Measurements from ENCODE around the gene UGT1A10. TPM values are rescaled to one million over a fixed set of nuclear protein-coding genes. Genes with fewer than 3 reads are reported as not detected.

The UGT1A10 gene
- total and polyA plus RNA-seq, 10 of the 15 experiments (the other 5 are each of a cell fraction or from before 2014, with no cell fraction given) = not detected

DNA sequence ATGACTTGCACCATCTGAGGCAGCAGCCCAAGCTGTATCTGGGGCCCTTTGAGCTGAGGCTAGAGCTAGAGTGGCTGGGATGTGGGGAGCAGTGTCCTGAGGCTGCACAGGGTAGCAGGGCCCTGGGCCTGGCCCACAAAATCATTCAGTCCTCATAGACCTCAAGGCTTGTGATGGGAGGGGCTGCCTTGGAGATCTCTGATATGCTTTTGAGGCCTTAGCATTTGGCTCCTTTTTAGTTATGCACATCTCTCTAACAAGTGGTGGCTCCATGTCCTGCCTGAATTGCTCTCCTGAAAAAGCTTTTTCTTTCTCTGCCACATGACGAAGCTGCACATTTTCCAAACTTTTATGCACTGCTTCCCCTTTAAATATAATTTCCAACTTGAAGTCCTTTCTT, 30.6 kb upstream of the UGT1A10 start (continued):
- TF ChIP-seq, protein P1, sequence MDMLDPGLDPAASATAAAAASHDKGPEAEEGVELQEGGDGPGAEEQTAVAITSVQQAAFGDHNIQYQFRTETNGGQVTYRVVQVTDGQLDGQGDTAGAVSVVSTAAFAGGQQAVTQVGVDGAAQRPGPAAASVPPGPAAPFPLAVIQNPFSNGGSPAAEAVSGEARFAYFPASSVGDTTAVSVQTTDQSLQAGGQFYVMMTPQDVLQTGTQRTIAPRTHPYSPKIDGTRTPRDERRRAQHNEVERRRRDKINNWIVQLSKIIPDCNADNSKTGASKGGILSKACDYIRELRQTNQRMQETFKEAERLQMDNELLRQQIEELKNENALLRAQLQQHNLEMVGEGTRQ (IDR thresholded peaks at IDR 0.05; ENCODE audit: borderline replicate concordance, low read depth, low read length) = no peak
- TF ChIP-seq, protein P2, sequence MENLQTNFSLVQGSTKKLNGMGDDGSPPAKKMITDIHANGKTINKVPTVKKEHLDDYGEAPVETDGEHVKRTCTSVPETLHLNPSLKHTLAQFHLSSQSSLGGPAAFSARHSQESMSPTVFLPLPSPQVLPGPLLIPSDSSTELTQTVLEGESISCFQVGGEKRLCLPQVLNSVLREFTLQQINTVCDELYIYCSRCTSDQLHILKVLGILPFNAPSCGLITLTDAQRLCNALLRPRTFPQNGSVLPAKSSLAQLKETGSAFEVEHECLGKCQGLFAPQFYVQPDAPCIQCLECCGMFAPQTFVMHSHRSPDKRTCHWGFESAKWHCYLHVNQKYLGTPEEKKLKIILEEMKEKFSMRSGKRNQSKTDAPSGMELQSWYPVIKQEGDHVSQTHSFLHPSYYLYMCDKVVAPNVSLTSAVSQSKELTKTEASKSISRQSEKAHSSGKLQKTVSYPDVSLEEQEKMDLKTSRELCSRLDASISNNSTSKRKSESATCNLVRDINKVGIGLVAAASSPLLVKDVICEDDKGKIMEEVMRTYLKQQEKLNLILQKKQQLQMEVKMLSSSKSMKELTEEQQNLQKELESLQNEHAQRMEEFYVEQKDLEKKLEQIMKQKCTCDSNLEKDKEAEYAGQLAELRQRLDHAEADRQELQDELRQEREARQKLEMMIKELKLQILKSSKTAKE (IDR thresholded peaks at IDR 0.05; ENCODE audit: low read depth, poor library complexity, severe bottlenecking) = no peak
- no peak for TF ChIP-seq MTA3 (IDR thresholded peaks at IDR 0.05; ENCODE audit: borderline replicate concordance, low read length)
- no peak for TF ChIP-seq ZNF217 (IDR thresholded peaks at IDR 0.05)
- TF ChIP-seq TCF7 (IDR thresholded peaks at IDR 0.05; ENCODE audit: borderline replicate concordance) = no peak
- TF ChIP-seq EGR1 (IDR thresholded peaks at IDR 0.05; ENCODE audit: borderline replicate concordance in 1 of 2, low read depth in 2 of 2, low read length in 2 of 2) = no peak
- TF ChIP-seq SRF (IDR thresholded peaks at IDR 0.05; ENCODE audit: low read depth in 2 of 2, low read length in 2 of 2) = no peak

DNA sequence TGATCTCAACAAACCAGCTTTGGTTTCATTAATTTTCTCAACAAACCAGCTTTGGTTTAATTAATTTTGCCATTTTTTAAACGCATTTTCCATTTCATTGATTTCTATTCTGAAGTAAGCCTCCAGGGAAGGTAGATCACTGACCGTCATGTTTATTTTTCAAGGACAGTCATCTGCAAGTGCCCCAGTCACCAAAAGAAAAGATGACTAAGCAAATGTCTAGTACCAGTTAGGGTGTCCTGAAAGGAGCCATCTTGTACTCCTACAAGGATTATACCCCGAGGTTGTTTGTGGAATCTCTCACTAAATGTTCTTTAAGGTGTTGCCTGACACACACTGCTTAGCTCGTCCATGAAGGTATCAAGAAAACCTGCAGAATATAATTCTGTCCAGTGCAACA, 25.0 kb upstream of the UGT1A10 start:
- intact Hi-C loops (cut with micrococcal nuclease; ENCODE audit: unreplicated experiment) (no loop called here), in situ Hi-C loops (cut with MboI) (no loop called here)
- SMC1A ChIA-PET (ENCODE audit: uncharacterized antibody, unreplicated experiment) = no interaction called here
- FAIRE-seq (no peak), DNase-seq (ENCODE audit: low read depth, low spot score) (no peak), ATAC-seq (no peak)
- Histone ChIP-seq H3K4me3 (no peak overlapping the region), H3K27ac (ENCODE audit: control insufficient read depth, insufficient read depth) (no peak overlapping the region), H4K20me1 (ENCODE audit: control insufficient read depth, insufficient read depth) (no peaks in the 10 kb centered on the region), H3K27me3 (replicated peaks in 1 of 2; ENCODE audit: control insufficient read depth in 2 of 2, insufficient read depth in 2 of 2, low read length in 1 of 2) (no peaks in the 10 kb centered on the region), H3K4me1 (ENCODE audit: control insufficient read depth, insufficient read depth, low read length) (no peaks in the 10 kb centered on the region), H3K79me2 (ENCODE audit: control insufficient read depth, insufficient read depth, low read length) (no peaks in the 10 kb centered on the region), H3K9ac (ENCODE audit: control insufficient read depth, insufficient read depth, low read length) (no peak overlapping the region), H3K4me2 (ENCODE audit: control insufficient read depth, insufficient read depth) (no peak overlapping the region), H2AFZ (ENCODE audit: control insufficient read depth, low read depth, low read length) (no peak overlapping the region), H3K36me3 (ENCODE audit: control insufficient read depth in 2 of 2, insufficient read depth in 2 of 2, low read length in 1 of 2) (no peaks in the 10 kb centered on the region), H3K9me3 (replicated peaks; ENCODE audit: control insufficient read depth, insufficient read depth, low read length) (no peaks in the 10 kb centered on the region; the same call in 2 of the 3 replicates)
- RAD21 ChIA-PET (ENCODE audit: unreplicated experiment) = no interaction called here
- POLR2A ChIA-PET = no interaction called here
- CTCF ChIA-PET = no interaction called here
- WGBS (ENCODE audit: insufficient coverage, insufficient replicate concordance, low lambda C conversion rate, missing lambda C conversion rate) = 40% methylated on average over 4 of the region's 4 CpGs
- BruUV-seq (replicated peaks) = no TSS peak
- TF ChIP-seq TCF7 (IDR thresholded peaks at IDR 0.05; ENCODE audit: borderline replicate concordance) (no peak), ETV6 (conservative IDR thresholded peaks at IDR 0.05 in 1 of 2, IDR thresholded peaks at IDR 0.05 in 1 of 2; ENCODE audit: borderline replicate concordance in 1 of 2, low read depth in 1 of 2) (no peak), ZNF274 (IDR thresholded peaks at IDR 0.05; ENCODE audit: insufficient read depth, insufficient read length) (no peak), SPI1 (IDR thresholded peaks at IDR 0.05; ENCODE audit: borderline replicate concordance, insufficient read depth, low read depth, low read length) (no peak), ZBED1 (IDR thresholded peaks at IDR 0.05; ENCODE audit: borderline replicate concordance) (no peak)
- TF ChIP-seq, protein P3, sequence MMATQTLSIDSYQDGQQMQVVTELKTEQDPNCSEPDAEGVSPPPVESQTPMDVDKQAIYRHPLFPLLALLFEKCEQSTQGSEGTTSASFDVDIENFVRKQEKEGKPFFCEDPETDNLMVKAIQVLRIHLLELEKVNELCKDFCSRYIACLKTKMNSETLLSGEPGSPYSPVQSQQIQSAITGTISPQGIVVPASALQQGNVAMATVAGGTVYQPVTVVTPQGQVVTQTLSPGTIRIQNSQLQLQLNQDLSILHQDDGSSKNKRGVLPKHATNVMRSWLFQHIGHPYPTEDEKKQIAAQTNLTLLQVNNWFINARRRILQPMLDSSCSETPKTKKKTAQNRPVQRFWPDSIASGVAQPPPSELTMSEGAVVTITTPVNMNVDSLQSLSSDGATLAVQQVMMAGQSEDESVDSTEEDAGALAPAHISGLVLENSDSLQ (IDR thresholded peaks at IDR 0.05) = no peak
- TF ChIP-seq, protein P4, sequence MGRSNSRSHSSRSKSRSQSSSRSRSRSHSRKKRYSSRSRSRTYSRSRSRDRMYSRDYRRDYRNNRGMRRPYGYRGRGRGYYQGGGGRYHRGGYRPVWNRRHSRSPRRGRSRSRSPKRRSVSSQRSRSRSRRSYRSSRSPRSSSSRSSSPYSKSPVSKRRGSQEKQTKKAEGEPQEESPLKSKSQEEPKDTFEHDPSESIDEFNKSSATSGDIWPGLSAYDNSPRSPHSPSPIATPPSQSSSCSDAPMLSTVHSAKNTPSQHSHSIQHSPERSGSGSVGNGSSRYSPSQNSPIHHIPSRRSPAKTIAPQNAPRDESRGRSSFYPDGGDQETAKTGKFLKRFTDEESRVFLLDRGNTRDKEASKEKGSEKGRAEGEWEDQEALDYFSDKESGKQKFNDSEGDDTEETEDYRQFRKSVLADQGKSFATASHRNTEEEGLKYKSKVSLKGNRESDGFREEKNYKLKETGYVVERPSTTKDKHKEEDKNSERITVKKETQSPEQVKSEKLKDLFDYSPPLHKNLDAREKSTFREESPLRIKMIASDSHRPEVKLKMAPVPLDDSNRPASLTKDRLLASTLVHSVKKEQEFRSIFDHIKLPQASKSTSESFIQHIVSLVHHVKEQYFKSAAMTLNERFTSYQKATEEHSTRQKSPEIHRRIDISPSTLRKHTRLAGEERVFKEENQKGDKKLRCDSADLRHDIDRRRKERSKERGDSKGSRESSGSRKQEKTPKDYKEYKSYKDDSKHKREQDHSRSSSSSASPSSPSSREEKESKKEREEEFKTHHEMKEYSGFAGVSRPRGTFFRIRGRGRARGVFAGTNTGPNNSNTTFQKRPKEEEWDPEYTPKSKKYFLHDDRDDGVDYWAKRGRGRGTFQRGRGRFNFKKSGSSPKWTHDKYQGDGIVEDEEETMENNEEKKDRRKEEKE (IDR thresholded peaks at IDR 0.05) = no peak

All from GM12878 (cell line).